B cell (primary cell): ENCODE measurements around the gene TBCC. TPM values are rescaled to one million over a fixed set of nuclear protein-coding genes. Genes with fewer than 3 reads are reported as not detected.
A peak's percentile ranks its signal among the peaks of the same experiment; 100 is the strongest.

ENCODE experiments used
- ATAC-seq: fragments of 200-7000 bp; cut with Tn5 transposase; one replicate; pipeline ENCODE4 v1.10.0; 2021; ENCODE audit warnings: low read depth, mild to moderate bottlenecking, moderate number of reproducible peaks, moderate library complexity
- CTCF ChIA-PET: fragments of 350-600 bp; sonication (Branson Sonifier 250); formaldehyde crosslinking; loops from one replicate; lab custom pipeline; 2021; ENCODE audit warnings: antibody characterized with exemption, inconsistent platforms; lab: Charles Lee
- POLR2A ChIA-PET: fragments of 350-600 bp; sonication (Branson Sonifier 250); formaldehyde crosslinking; loops from one replicate; lab custom pipeline; 2021; ENCODE audit warnings: antibody characterized with exemption; lab: Charles Lee
- DNase-seq: peaks from one replicate; pipeline ENCODE4 v3.0.0; 2013
- H2AFZ ChIP-seq: 2 replicates; pipeline ENCODE4 v1.6.1; 2012; ENCODE audit warnings: mild to moderate bottlenecking, low read depth, low read length; ENCODE audit not compliant: insufficient read depth, poor library complexity, severe bottlenecking
- H3K27ac ChIP-seq, 2 donors: 1 replicate in 1 of 2; 2 replicates in 1 of 2; pipeline ENCODE4 v1.5.1; 2012 to 2013; ENCODE audit warnings: low read length in 2 of 2, mild to moderate bottlenecking in 2 of 2, moderate library complexity in 1 of 2
- H3K27me3 ChIP-seq, 4 experiments: fragments of 200-600 bp in 1 of 4; sonication (generic) in 1 of 4; replicated peaks in 1 of 4; 1 replicate in 2 of 4; 2 replicates in 2 of 4; pipeline versions ENCODE4 v1.6.1 to v1.7.0; 2013 to 2016; ENCODE audit warnings: low read length in 3 of 4, mild to moderate bottlenecking in 2 of 4, mixed read lengths in 1 of 4, moderate library complexity in 1 of 4; ENCODE audit not compliant: insufficient read depth in 4 of 4, control insufficient read depth in 3 of 4; ENCODE audit errors: control extremely low read depth in 1 of 4
- H3K36me3 ChIP-seq, 2 experiments: replicated peaks in 1 of 2; 1 replicate in 1 of 2; 2 replicates in 1 of 2; pipeline versions ENCODE4 v1.6.1 to v1.7.1; 2013; ENCODE audit warnings: low read length in 1 of 2; ENCODE audit not compliant: insufficient read depth in 2 of 2, control insufficient read depth in 1 of 2; ENCODE audit errors: control extremely low read depth in 1 of 2, extremely low read depth in 1 of 2
- H3K4me1 ChIP-seq, 2 donors: fragments of 200-600 bp in 1 of 2; sonication (generic) in 1 of 2; 1 replicate in 1 of 2; 2 replicates in 1 of 2; pipeline versions ENCODE4 v1.5.1 to v1.6.1; 2013 to 2017; ENCODE audit warnings: low read length in 2 of 2; ENCODE audit not compliant: control insufficient read depth in 2 of 2, insufficient read depth in 2 of 2
- H3K4me2 ChIP-seq: replicated peaks from 2 replicates; pipeline ENCODE3; 2012; ENCODE audit warnings: mild to moderate bottlenecking, low read depth, low read length; ENCODE audit not compliant: poor library complexity, severe bottlenecking
- H3K4me3 ChIP-seq, 5 experiments: fragments of 200-600 bp in 1 of 5; sonication (generic) in 1 of 5; 1 replicate in 3 of 5; 2 replicates in 2 of 5; pipeline versions ENCODE4 v1.5.1 to v1.7.0; 2011 to 2016; ENCODE audit warnings: low read length in 4 of 5, mild to moderate bottlenecking in 4 of 5, low read depth in 2 of 5, control low read depth in 1 of 5, moderate library complexity in 1 of 5; ENCODE audit not compliant: insufficient read depth in 1 of 5; ENCODE audit errors: control extremely low read depth in 1 of 5, extremely low read depth in 1 of 5
- H3K79me2 ChIP-seq: fragments of 200-600 bp; sonication (generic); one replicate; pipeline ENCODE4 v1.6.0; 2016; ENCODE audit warnings: low read length; ENCODE audit not compliant: control insufficient read depth, insufficient read depth
- H3K9ac ChIP-seq: fragments of 200-600 bp; sonication (generic); 2 replicates; pipeline ENCODE4 v1.6.1; 2017; ENCODE audit warnings: mild to moderate bottlenecking, low read length, moderate library complexity
- H3K9me3 ChIP-seq, 3 donors: one replicate each; pipeline versions ENCODE4 v1.6.1 to v1.7.1; 2013; ENCODE audit warnings: low read length in 2 of 3; ENCODE audit not compliant: control insufficient read depth in 2 of 3, insufficient read depth in 1 of 3; ENCODE audit errors: control extremely low read depth in 1 of 3
- H4K20me1 ChIP-seq: 2 replicates; pipeline ENCODE4 v1.6.0; 2012; ENCODE audit warnings: mild to moderate bottlenecking, low read length; ENCODE audit not compliant: insufficient read depth, control insufficient read depth, poor library complexity, severe bottlenecking
- H3K27ac Mint-ChIP-seq: one replicate; pipeline ENCODE4 v1.8.0; 2021; ENCODE audit warnings: mixed read lengths
- H3K27me3 Mint-ChIP-seq: one replicate; pipeline ENCODE4 v1.8.0; 2021; ENCODE audit warnings: mixed read lengths
- H3K4me1 Mint-ChIP-seq: one replicate; pipeline ENCODE4 v1.8.0; 2021; ENCODE audit warnings: mixed read lengths
- H3K4me3 Mint-ChIP-seq: one replicate; pipeline ENCODE4 v1.8.0; 2021; ENCODE audit warnings: mixed read lengths
- H3K9me3 Mint-ChIP-seq: one replicate; pipeline ENCODE4 v1.8.0; 2022; ENCODE audit warnings: mixed read lengths; ENCODE audit not compliant: insufficient read depth
- EZH2 ChIP-seq: IDR thresholded peaks from 2 replicates; pipeline ENCODE4 v1.6.1; 2012; ENCODE audit warnings: borderline replicate concordance, low read depth, mild to moderate bottlenecking, moderate library complexity, low read length; ENCODE audit not compliant: insufficient read depth, poor library complexity, severe bottlenecking
- WGBS: methylation state at CpG from one replicate; pipeline ENCODE4 v1.1.5; 2013; ENCODE audit warnings: missing lambda C conversion rate; ENCODE audit not compliant: insufficient coverage; 5-methylcytosine and 5-hydroxymethylcytosine counted together
- intact Hi-C: fragments of 100-400 bp; cut with micrococcal nuclease; formaldehyde crosslinking; loops from one replicate; pipeline ENCODE4 v1.10.0; 2022
- polyA minus RNA-seq: library from RNA; depleted of rRNA, polyadenylated mRNA; stranded (reverse); fragments of >200 nt; gene quantifications from 2 replicates; pipeline ENCODE4 v1.2.3, GENCODE V29; 2012
- polyA plus RNA-seq: library from polyadenylated mRNA; depleted of rRNA; stranded (reverse); fragments of >200 nt; gene quantifications from 2 replicates; pipeline ENCODE4 v1.2.3, GENCODE V29; 2012
- total RNA-seq, 2 donors: library from RNA; stranded (reverse); fragments of 120-200 nt in 1 of 2; gene quantifications; 1 replicate in 1 of 2; 2 replicates in 1 of 2; pipeline versions ENCODE4 v1.2.3 to v1.2.4, GENCODE V29; 2013 to 2022
- TF ChIP-seq, protein P1 (sequence below): fragments of 200-600 bp; IDR thresholded peaks from one replicate; pipeline ENCODE4 v1.8.0; 2022; ENCODE audit warnings: antibody characterized with exemption, mild to moderate bottlenecking

The TBCC gene
- total RNA-seq (54.6 and 55.7 TPM in 2 replicates), polyA plus RNA-seq (24.8 and 35.7 TPM in 2 replicates), polyA minus RNA-seq (65.5 and 101 TPM in 2 replicates)
- total RNA-seq (2013) = 71.3 TPM

DNA sequence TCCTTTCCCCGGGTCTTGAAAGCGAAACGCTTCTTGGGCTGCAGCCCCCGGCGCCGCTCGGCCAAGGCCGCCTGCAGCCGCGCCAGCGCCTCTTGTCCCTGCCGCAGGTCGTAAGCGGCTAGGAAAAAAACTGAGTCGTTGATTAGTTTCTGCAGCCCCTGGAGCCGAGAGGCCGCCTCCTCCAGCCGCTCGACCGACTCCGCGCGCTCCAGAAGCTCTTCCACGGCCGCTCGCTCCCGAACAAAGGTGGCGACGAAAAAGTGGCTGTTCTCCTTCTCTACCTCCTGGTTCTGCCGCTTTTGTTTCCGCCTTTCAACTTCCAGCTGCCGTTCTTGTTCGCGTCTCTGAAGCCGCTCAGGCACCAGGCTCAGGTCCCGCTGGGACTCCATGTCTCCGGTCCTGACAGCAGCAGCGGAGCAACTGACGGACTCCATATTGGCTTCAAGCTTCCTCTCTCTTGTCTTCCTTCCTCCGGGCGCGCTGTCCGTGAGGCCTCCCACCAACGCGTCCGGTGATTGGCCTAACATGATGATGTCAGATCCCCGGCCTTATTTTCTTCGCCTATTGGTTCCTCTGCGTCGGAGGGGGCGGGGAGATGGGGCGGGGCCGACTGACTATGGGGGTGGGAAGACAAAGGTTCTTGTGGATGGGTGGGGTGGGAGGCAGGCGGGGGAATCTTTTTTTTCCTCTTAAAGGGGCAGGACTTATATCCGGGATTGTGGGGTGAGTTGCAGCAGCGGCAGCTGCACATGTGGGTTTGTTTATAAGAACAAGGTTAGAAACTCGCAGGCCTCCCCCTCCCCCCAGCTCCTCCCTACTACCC, at the start of gene TBCC:
Gene TBCC (minus strand): TSS at position 464 of the 823 bp plus-strand sequence. CDS start 30 bp downstream, at position 434.
- H2AFZ ChIP-seq = peak within 1 kb of the TSS; percentile 93

More for the DNA sequence above, at the start of gene TBCC:
- ATAC-seq (peak; percentile 74), DNase-seq (peak; percentile 96)
- peak within 1 kb of the TSS; percentile 78 for H3K4me2 ChIP-seq
- peak within 1 kb of the TSS; percentile 98 for H3K9ac ChIP-seq
- no peaks in the 10 kb centered on the region for H3K36me3 ChIP-seq
- ChIA-PET POLR2A (interaction anchor here (0.5 to 8.2 kb wide), 37 partner anchors 10 to 1673 kb away, joined by 3 to 426 read pairs (median 5); partner anchors contain the start of genes BICRAL, CNPY3, CUL7 and KLC4), CTCF (interaction anchor here (0.6 to 3.9 kb wide), 7 partner anchors 19 to 184 kb away, joined by 3 to 29 read pairs (median 7); partner anchors contain the start of genes BICRAL, CNPY3 and RPL7L1)
- H3K27me3 Mint-ChIP-seq = no peaks in the 10 kb centered on the region
- under 1% methylated on average over 45 of the region's 57 CpGs for WGBS
- H4K20me1 ChIP-seq = peaks cover 22% of the 10 kb centered on the region
- TF ChIP-seq EZH2 = no peak
- TF ChIP-seq, protein P1, sequence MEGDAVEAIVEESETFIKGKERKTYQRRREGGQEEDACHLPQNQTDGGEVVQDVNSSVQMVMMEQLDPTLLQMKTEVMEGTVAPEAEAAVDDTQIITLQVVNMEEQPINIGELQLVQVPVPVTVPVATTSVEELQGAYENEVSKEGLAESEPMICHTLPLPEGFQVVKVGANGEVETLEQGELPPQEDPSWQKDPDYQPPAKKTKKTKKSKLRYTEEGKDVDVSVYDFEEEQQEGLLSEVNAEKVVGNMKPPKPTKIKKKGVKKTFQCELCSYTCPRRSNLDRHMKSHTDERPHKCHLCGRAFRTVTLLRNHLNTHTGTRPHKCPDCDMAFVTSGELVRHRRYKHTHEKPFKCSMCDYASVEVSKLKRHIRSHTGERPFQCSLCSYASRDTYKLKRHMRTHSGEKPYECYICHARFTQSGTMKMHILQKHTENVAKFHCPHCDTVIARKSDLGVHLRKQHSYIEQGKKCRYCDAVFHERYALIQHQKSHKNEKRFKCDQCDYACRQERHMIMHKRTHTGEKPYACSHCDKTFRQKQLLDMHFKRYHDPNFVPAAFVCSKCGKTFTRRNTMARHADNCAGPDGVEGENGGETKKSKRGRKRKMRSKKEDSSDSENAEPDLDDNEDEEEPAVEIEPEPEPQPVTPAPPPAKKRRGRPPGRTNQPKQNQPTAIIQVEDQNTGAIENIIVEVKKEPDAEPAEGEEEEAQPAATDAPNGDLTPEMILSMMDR = no peak
- no peaks in the 10 kb centered on the region for H3K9me3 Mint-ChIP-seq
- no peaks in the 10 kb centered on the region for H3K27me3 ChIP-seq
- H3K9me3 ChIP-seq = peaks cover 0 to 23% (median 0%) of the 10 kb centered on the region in 3 donors
- peaks cover 47% of the 10 kb centered on the region for H3K79me2 ChIP-seq
- peaks cover 35% of the 10 kb centered on the region for H3K4me1 Mint-ChIP-seq
- H3K4me3 ChIP-seq = peak within 1 kb of the TSS; percentile 81 to 100 (median 90)
- H3K27ac ChIP-seq = peak within 1 kb of the TSS; percentile 78 to 91
- H3K4me3 Mint-ChIP-seq = peak within 1 kb of the TSS; percentile 100
- intact Hi-C loops = loop anchor here (1.0 to 5.0 kb wide), 11 partner anchors 20 to 529 kb away; partner anchors contain the start of genes BICRAL, CNPY3, KLC4 and MRPL2
- peaks cover 21 to 28% of the 10 kb centered on the region in 2 donors for H3K4me1 ChIP-seq
- peak within 1 kb of the TSS; percentile 100 for H3K27ac Mint-ChIP-seq
